Aorta (tissue), 5 donors: ENCODE measurements around the gene SLIT3. TPM values are rescaled to one million over a fixed set of nuclear protein-coding genes. Genes with fewer than 3 reads are reported as not detected.

Source experiments
- ATAC-seq: fragments of 200-7000 bp; cut with Tn5 transposase; one replicate; pipeline ENCODE4 v1.9.1; 2022; ENCODE audit warnings: moderate library complexity; ENCODE audit not compliant: low FRiP score
- DNase-seq, 2 donors: peaks; one replicate each; pipeline ENCODE4 v3.0.0-alpha.2; 2020
- H3K27ac ChIP-seq, 2 donors: one replicate each; pipeline ENCODE4 v1.5.1; 2013; ENCODE audit warnings: low read length in 2 of 2, mild to moderate bottlenecking in 2 of 2, moderate library complexity in 2 of 2, control low read depth in 1 of 2, inconsistent platforms in 1 of 2, low read depth in 1 of 2
- H3K27me3 ChIP-seq, 2 donors: one replicate each; pipeline ENCODE4 v1.6.1; 2013; ENCODE audit warnings: control low read depth in 1 of 2, low read length in 1 of 2, mild to moderate bottlenecking in 1 of 2, moderate library complexity in 1 of 2; ENCODE audit not compliant: insufficient read depth in 2 of 2, control insufficient read depth in 1 of 2
- H3K36me3 ChIP-seq, 2 donors: one replicate each; pipeline ENCODE4 v1.6.1; 2013; ENCODE audit warnings: control low read depth in 1 of 2, low read length in 1 of 2, mild to moderate bottlenecking in 1 of 2; ENCODE audit not compliant: insufficient read depth in 2 of 2, control insufficient read depth in 1 of 2
- H3K4me1 ChIP-seq, 2 donors: one replicate each; pipeline ENCODE4 v1.6.1; 2013; ENCODE audit warnings: low read length in 2 of 2, control low read depth in 1 of 2, mild to moderate bottlenecking in 1 of 2, moderate library complexity in 1 of 2; ENCODE audit not compliant: insufficient read depth in 2 of 2, control insufficient read depth in 1 of 2
- H3K4me3 ChIP-seq, 2 donors: one replicate each; pipeline ENCODE4 v1.5.1; 2013; ENCODE audit warnings: low read length in 2 of 2, control low read depth in 1 of 2, mild to moderate bottlenecking in 1 of 2
- H3K9me3 ChIP-seq: one replicate; pipeline ENCODE4 v1.6.1; 2013; ENCODE audit warnings: mild to moderate bottlenecking, low read length; ENCODE audit not compliant: control insufficient read depth
- WGBS, 2 donors: extraction: QIAGEN DNeasy Blood & Tissue Kit; methylation state at CpG; one replicate each; pipeline ENCODE4 v1.1.7; 2013; 5-methylcytosine and 5-hydroxymethylcytosine counted together
- intact Hi-C, 2 donors: fragments of 100-400 bp; cut with DNase I; formaldehyde crosslinking; loops; one replicate each; pipeline versions ENCODE4 v1.14.2 to v1.15.0; 2022
- polyA plus RNA-seq, 2 donors: library from polyadenylated mRNA; stranded (reverse); fragments of 200-250 nt; gene quantifications; one replicate each; pipeline ENCODE4 v1.2.3, GENCODE V29; 2013
- total RNA-seq, 2 donors: library from RNA; stranded (reverse); fragmentation: NEBNext Ultra II Directional; extraction: Animal tissue kit (Norgen Biotek cat#: 25700); gene quantifications; one replicate each; pipeline ENCODE4 v1.2.1, GENCODE V29; 2021
- donor health status: healthy with polysubstance abuse.
- donor health status: Bipolar disorder and iron deficiency.
- donor health status: DM: no; HTN: no; CAD: no.
- donor health status: DM: no; HTN: no; CAD: no.
- donor health status: DM: yes; HTN: yes; CAD: no.

The SLIT3 gene
- total and polyA plus RNA-seq, 4 donors, result 8.6 to 108 (median 77.0) TPM

- no peaks in the 10 kb centered on the region for H3K9me3 ChIP-seq
- DNase-seq (no peak), ATAC-seq (no peak)
- H3K4me1 ChIP-seq, result peaks cover 0 to 6% of the 10 kb centered on the region in 2 donors
- 82 to 90% methylated on average over 8 of the region's 8 CpGs for WGBS, 2 donors
- intact Hi-C loops, result loop anchor here in 1 of 2 donors (5.0 kb wide), 1 partner anchor 98 kb away; no protein-coding TSS in a partner anchor
- no peak overlapping the region for H3K27ac ChIP-seq
- no peak overlapping the region for H3K4me3 ChIP-seq
- H3K36me3 ChIP-seq, result no peaks in the 10 kb centered on the region
- H3K27me3 ChIP-seq, result no peaks in the 10 kb centered on the region
These were observed 5.6 kb downstream of the SLIT3 start for GRCh38 chr5:169295306-169295705.

GRCh38 chr5:169294621-169295020 is 6.3 kb downstream of the SLIT3 start:
- no peak for ATAC-seq
- Histone ChIP-seq H3K4me1 (peaks cover 0 to 6% of the 10 kb centered on the region in 2 donors), H3K4me3 (no peak overlapping the region), H3K27me3 (no peaks in the 10 kb centered on the region), H3K36me3 (no peaks in the 10 kb centered on the region), H3K9me3 (no peaks in the 10 kb centered on the region), H3K27ac (no peak overlapping the region)
- 92 to 96% methylated on average over 6 of the region's 6 CpGs for WGBS, 2 donors
- DNase-seq, result no peak
- intact Hi-C loops, result loop anchor here in 1 of 2 donors (5.0 kb wide), 1 partner anchor 97 kb away; no protein-coding TSS in a partner anchor

GRCh38 chr5:169291877-169292276 is 9.1 kb downstream of the SLIT3 start:
- peaks cover 0 to 2% of the 10 kb centered on the region in 2 donors for H3K4me1 ChIP-seq
- no peak overlapping the region for H3K27ac ChIP-seq
- no peaks in the 10 kb centered on the region for H3K9me3 ChIP-seq
- no peak overlapping the region for H3K4me3 ChIP-seq
- intact Hi-C loops, result no loop called here
- ATAC-seq, result no peak
- WGBS, 2 donors, result 85 to 86% methylated on average over 4 of the region's 4 CpGs
- H3K36me3 ChIP-seq, result no peaks in the 10 kb centered on the region
- no peak for DNase-seq
- no peaks in the 10 kb centered on the region for H3K27me3 ChIP-seq

- no peaks in the 10 kb centered on the region for H3K4me1 ChIP-seq
These were observed 10.0 kb downstream of the SLIT3 start for GRCh38 chr5:169290895-169291294.

GRCh38 chr5:169289520-169289919 is 11.4 kb downstream of the SLIT3 start:
- ATAC-seq (no peak), DNase-seq (no peak)
- intact Hi-C loops, result loop anchor here in 1 of 2 donors (10.0 kb wide), 1 partner anchor 85 kb away; no protein-coding TSS in a partner anchor
- WGBS, 2 donors, result 62 to 66% methylated on average over 2 of the region's 2 CpGs
- H3K9me3 ChIP-seq, result no peaks in the 10 kb centered on the region
- H3K27ac ChIP-seq, result no peak overlapping the region
- H3K4me1 ChIP-seq, result peaks cover 0 to under 1% of the 10 kb centered on the region in 2 donors
- H3K27me3 ChIP-seq, result no peaks in the 10 kb centered on the region
- no peak overlapping the region for H3K4me3 ChIP-seq
- no peaks in the 10 kb centered on the region for H3K36me3 ChIP-seq

More at GRCh38 chr5:169290895-169291294, 10.0 kb downstream of the SLIT3 start:
- Histone ChIP-seq H3K4me3 (no peak overlapping the region), H3K27me3 (no peaks in the 10 kb centered on the region), H3K27ac (no peak overlapping the region), H3K36me3 (no peaks in the 10 kb centered on the region), H3K9me3 (no peaks in the 10 kb centered on the region)
- DNase-seq (no peak), ATAC-seq (no peak)
- WGBS, 2 donors, result 51 to 70% methylated on average over 6 of the region's 6 CpGs
- intact Hi-C loops, result no loop called here

- Histone ChIP-seq H3K36me3 (no peaks in the 10 kb centered on the region), H3K4me1 (peaks cover 0 to 1% of the 10 kb centered on the region in 2 donors), H3K4me3 (no peak overlapping the region), H3K27me3 (no peaks in the 10 kb centered on the region), H3K9me3 (no peaks in the 10 kb centered on the region), H3K27ac (peak overlapping the region; percentile 31 to 72)
- 5 to 14% methylated on average over 1 of the region's 1 CpG for WGBS, 2 donors
- no peak for DNase-seq
- no peak for ATAC-seq
- intact Hi-C loops, result loop anchor here in 1 of 2 donors (10.0 kb wide), 1 partner anchor 83 kb away; no protein-coding TSS in a partner anchor
These were observed 12.6 kb downstream of the SLIT3 start for GRCh38 chr5:169288066-169288930.

- DNase-seq, result no peak
- no peaks in the 10 kb centered on the region for H3K27me3 ChIP-seq
- no peaks in the 10 kb centered on the region for H3K36me3 ChIP-seq
- ATAC-seq, result peak; percentile 33
- WGBS, 2 donors, result 2 to 8% methylated on average over 4 of the region's 4 CpGs
- peak overlapping the region; percentile 72 to 84 for H3K27ac ChIP-seq
- no peaks in the 10 kb centered on the region for H3K9me3 ChIP-seq
- intact Hi-C loops, result loop anchor here in 1 of 2 donors (10.0 kb wide), 1 partner anchor 83 kb away; no protein-coding TSS in a partner anchor
- H3K4me1 ChIP-seq, result peaks cover 0 to 1% of the 10 kb centered on the region in 2 donors
- no peak overlapping the region for H3K4me3 ChIP-seq
These were observed 13.4 kb downstream of the SLIT3 start for GRCh38 chr5:169287529-169287928.

- WGBS, 2 donors, result 7 to 8% methylated on average over 10 to 11 of the region's 11 CpGs
- intact Hi-C loops, result loop anchor here in 1 of 2 donors (10.0 kb wide), 1 partner anchor 82 kb away; no protein-coding TSS in a partner anchor
- H3K36me3 ChIP-seq, result no peaks in the 10 kb centered on the region
- ATAC-seq (peak; percentile 60), DNase-seq (peak; percentile 55 to 79)
- no peaks in the 10 kb centered on the region for H3K27me3 ChIP-seq
- H3K4me3 ChIP-seq, result no peak overlapping the region
- H3K9me3 ChIP-seq, result no peaks in the 10 kb centered on the region
- peaks cover 0 to 1% of the 10 kb centered on the region in 2 donors for H3K4me1 ChIP-seq
- peak overlapping the region; percentile 84 to 85 for H3K27ac ChIP-seq
These were observed 14.2 kb downstream of the SLIT3 start for GRCh38 chr5:169286572-169287300.
